TTC549 (cell line): ENCODE measurements around the gene GALNT15.

Experiments used
- FAIRE-seq: peaks from 2 replicates; lab custom pipeline; 2012; peaks lifted over from hg19 to GRCh38; lab: Jason Lieb, UNC

Gene GALNT15

GRCh38 chr3:16227566-16227965, 53.1 kb downstream of the GALNT15 start:
- no peak for FAIRE-seq

- FAIRE-seq = no peak
Observed at GRCh38 chr3:16229681-16230080, 55.2 kb downstream of the GALNT15 start.

- FAIRE-seq = no peak
Observed at GRCh38 chr3:16231983-16232382, 57.5 kb downstream of the GALNT15 start.

- FAIRE-seq = no peak
Observed at GRCh38 chr3:16233806-16234205, 59.3 kb downstream of the GALNT15 start.

DNA sequence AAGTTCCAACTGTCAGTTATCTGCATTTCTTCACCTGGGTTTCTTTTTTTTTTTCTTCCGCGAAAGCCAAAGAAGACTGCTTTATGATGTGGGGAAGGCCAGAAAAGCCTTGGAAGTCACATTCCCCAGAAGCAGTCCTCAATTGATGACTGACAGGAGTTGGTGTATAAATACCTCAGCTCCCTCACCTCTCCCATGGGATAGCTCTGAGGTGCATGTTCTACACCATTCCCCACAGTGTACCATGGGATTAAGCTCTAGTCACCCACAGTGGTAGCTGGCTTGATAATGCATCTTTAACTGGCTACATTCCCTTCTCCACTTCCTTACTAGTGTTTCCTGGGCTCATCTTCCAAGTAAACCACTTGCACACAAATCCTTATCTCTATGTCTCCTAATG, 59.8 kb downstream of the GALNT15 start:
- FAIRE-seq = no peak

- no peak for FAIRE-seq
Observed at GRCh38 chr3:16236030-16236639, 61.7 kb downstream of the GALNT15 start.

- no peak for FAIRE-seq
Observed at GRCh38 chr3:16236856-16237393, 62.4 kb downstream of the GALNT15 start.

- no peak for FAIRE-seq
Observed at GRCh38 chr3:16239086-16239770, 64.7 kb downstream of the GALNT15 start.

DNA sequence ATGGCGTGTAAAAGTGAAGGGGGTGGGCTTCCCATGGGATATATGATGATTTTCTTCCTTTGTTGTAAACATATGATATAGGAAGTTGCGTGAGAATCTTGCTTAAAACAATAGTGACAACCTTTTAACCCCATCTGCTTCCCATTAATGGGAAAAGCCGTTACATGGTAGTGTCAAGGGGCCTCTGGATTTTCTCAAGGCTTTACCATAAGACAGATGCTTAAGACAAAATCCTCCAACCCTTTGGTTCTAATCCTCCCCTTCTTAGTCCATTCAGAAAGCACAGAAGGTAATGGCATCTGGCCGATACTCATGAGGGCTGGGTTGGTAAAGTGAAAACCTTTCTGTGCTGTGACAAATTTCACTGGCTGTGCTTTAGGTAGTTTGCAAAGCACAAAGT, 65.3 kb downstream of the GALNT15 start:
- no peak for FAIRE-seq

DNA sequence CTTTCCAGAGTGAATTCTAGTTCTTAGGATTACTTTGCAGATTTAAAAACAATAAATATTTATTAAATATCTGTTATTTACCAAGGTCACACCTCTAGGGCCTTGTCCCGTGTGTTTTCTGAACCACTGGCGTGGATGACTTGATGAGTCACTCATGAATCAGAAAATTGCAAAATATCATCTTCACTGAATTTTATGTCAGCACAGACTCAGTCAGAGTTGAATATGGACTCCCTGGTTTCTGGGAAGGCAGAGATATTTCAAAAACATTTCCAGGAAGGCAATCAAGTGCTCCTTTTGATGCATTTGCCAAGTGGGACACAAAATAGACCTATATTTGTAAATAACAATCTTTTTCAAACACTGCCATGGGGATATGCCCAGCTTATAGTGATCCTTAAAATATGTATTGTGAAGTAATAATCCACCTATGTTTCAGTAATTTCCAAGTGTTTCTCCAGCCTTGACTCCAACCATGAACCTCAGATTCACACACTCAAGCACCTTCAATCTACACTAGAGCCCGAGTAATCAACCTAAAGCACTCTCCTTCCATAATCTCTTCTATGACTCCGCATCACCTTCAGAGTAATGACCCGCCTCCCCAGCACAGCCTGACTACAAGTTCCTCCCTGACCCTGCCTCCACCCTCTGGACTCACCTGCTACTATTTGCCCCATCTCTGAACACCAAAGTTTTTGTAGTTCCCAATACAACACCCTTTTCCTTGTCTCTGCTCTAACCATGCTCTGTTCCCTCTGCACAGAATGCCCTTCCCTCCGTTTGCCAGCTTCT, 65.9 kb downstream of the GALNT15 start:
- FAIRE-seq = no peak

GRCh38 chr3:16241225-16241624, 66.7 kb downstream of the GALNT15 start:
- FAIRE-seq = no peak

- FAIRE-seq = no peak
Observed at GRCh38 chr3:16242177-16242576, 67.7 kb downstream of the GALNT15 start.

- no peak for FAIRE-seq
Observed at GRCh38 chr3:16243706-16244490, 69.4 kb downstream of the GALNT15 start.

GRCh38 chr3:16245609-16246008, 71.1 kb downstream of the GALNT15 start:
- no peak for FAIRE-seq

DNA sequence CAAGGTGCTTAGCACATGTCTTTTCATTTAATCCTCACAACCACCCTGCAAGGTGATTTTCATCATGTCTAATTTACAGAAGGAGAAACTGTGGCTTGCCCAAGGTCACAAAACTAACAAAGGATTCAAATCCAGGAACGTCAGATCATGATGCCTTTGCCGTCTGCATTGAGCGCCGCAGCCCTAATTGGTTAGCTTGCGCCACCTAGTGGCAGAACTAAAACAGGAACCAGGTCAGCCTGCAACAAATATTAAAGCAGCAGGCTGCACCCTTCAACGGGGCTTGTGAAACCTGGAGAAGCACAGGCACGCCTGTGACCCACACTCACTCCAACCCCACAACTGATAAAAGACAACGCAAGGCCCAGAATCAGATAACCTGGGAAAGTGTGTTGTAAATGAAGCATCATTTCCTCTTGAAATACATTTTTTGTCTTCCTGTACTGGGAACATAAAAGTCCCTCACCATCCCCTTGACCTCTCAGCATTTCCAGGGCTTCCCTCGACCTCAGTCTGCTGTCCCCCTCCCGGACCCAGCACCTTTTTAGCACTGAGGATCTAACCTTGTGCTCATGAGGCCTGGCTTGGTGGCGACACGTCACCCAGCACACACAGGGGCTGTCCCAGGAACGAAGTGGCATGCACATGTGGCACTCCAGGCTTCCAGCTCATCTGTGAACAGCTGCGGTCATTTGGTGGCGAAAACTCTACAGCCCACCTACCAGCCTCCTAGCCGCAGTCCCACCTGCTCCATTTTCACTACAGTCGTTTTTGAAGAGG, 73.0 kb downstream of the GALNT15 start:
- no peak for FAIRE-seq

DNA sequence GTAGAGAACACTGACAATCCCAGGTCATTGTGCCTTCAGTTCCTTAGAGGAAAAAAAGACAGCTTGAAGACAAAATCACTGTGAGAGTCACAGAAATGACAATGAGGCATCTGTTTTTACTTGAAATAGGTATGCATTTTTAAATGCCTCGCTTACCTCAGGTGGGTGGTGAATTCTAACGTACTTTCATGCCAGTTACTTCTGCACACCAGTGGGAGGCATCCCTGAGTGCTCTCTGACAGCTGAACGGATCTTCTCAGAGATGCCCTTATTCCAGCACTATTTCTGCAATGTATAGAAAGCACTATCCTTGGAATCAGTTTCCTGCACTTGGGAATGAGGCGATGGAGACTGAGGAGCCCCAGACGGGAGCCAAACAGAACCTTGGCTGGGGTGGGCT, 74.1 kb downstream of the GALNT15 start:
- no peak for FAIRE-seq

- no peak for FAIRE-seq
Observed at GRCh38 chr3:16249336-16249735, 74.9 kb downstream of the GALNT15 start.

DNA sequence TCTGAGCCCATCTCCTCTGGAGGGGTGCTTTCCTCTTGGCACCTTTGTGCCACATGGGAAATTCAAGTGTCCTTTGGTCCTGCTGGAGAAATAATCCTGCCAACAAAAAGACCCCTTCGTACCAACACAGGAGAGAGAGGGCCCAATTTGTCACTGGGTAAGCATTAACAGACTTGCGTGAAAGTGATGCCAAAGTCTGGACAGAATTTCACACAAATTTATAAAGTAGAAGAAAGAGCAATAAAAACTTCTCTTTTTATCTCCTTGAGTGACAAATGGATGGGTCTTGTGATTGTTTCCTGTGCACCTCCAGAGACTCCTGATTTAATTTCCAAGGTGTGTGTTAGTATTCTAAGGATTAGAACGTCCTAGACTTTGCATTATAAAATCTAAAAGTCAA, 75.4 kb downstream of the GALNT15 start:
- FAIRE-seq = no peak

DNA sequence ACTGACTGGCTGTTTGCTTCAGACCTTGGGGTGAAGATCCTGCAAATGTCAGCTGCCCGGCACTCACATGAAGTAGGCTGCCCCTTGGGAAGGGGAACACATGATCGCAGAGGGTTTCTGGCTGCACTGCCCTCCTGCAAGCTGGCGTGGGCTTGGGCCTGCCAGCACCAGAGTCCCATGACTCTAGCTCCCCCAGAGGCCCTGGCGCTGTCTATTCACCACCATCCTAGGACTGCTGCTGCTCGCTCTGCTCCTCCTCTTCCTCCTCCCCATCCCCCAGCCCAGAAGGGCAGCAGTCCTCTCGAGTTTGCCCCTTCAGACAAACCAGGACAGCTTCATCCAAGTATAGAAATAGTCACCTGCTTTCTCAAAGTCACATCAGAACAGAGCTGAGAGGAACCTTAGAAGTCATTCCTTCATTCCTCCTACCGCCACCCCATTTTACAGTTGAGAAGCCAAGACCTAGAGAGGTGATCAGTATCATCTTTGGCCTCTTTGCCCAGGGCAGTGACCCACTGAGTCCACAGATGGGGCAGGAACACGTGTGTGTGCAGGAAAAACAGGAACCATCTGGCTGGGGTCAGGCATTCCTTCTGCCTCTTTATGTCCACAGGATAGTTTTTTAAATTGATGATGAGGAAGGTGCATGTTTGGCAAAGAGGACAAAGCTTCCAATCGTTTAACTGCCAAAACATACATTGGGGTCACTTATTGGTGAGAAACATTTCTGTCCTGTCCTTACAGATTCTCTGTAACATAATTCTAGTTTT, 77.0 kb downstream of the GALNT15 start:
- no peak for FAIRE-seq

- FAIRE-seq = no peak
Observed at GRCh38 chr3:16252243-16252978, 77.9 kb downstream of the GALNT15 start.
